Breast epithelium (tissue), 3 donors: ENCODE results near the gene PSMD8.

ENCODE experiments used
- CTCF ChIP-seq, 3 donors: fragments of 450-650 bp; IDR thresholded peaks; one replicate each; pipeline ENCODE4 v1.5.1; 2016 to 2017; ENCODE audit warnings: antibody characterized with exemption in 3 of 3, mild to moderate bottlenecking in 3 of 3, moderate library complexity in 3 of 3
- POLR2A ChIP-seq: fragments of 450-650 bp; IDR thresholded peaks from one replicate; pipeline ENCODE4 v1.6.1; 2016; ENCODE audit warnings: antibody characterized with exemption, mild to moderate bottlenecking, moderate library complexity
- POLR2AphosphoS5 ChIP-seq, 3 donors: sonication (generic); formaldehyde crosslinking; IDR thresholded peaks; one replicate each; pipeline ENCODE4 v1.6.1; 2017; ENCODE audit warnings: antibody characterized with exemption in 3 of 3

GRCh38 chr19:38331728-38332127, 42.6 kb upstream of the PSMD8 start:
- TF ChIP-seq CTCF (IDR thresholded peaks at IDR 0.05) = no peak
- no peak for TF ChIP-seq POLR2A
- TF ChIP-seq POLR2AphosphoS5 (IDR thresholded peaks at IDR 0.05) = no peak
